ENCODE data around the gene CHD9.

GRCh38 chr16:53153130-53153529 is 98.3 kb downstream of the CHD9 start:
- TF ChIP-seq CTCF (IDR thresholded peaks at IDR 0.05) (no peak), POLR2A (IDR thresholded peaks at IDR 0.05) (no peak)

Measured in prostate gland (tissue), 2 donors.